ENCODE results near the gene MARCHF6.

Gene MARCHF6

GRCh38 chr5:10370931-10371330, 17.4 kb downstream of the MARCHF6 start:
- TF ChIP-seq POLR2AphosphoS5 (IDR thresholded peaks at IDR 0.05; ENCODE audit: low read depth, low read length), result no peak
- TF ChIP-seq FOXP2 (optimal IDR thresholded peaks at IDR 0.05; ENCODE audit: borderline replicate concordance, extremely low read depth, extremely low read length, insufficient read depth), result no peak
- TF ChIP-seq REST (IDR thresholded peaks at IDR 0.05; ENCODE audit: insufficient read depth in 1 of 2, low read depth in 2 of 2, low read length in 2 of 2), result no peak
- no peak for TF ChIP-seq TAF1 (IDR thresholded peaks at IDR 0.05; ENCODE audit: borderline replicate concordance, insufficient read depth, low read length)
- no peak for TF ChIP-seq SIN3A (IDR thresholded peaks at IDR 0.05; ENCODE audit: borderline replicate concordance, insufficient read depth, low read length)

GRCh38 chr5:10372726-10373709, 19.5 kb downstream of the MARCHF6 start:
- TF ChIP-seq POLR2AphosphoS5 (IDR thresholded peaks at IDR 0.05; ENCODE audit: low read depth, low read length), result no peak
- no peak for TF ChIP-seq TAF1 (IDR thresholded peaks at IDR 0.05; ENCODE audit: borderline replicate concordance, insufficient read depth, low read length)
- no peak for TF ChIP-seq SIN3A (IDR thresholded peaks at IDR 0.05; ENCODE audit: borderline replicate concordance, insufficient read depth, low read length)
- TF ChIP-seq REST (IDR thresholded peaks at IDR 0.05; ENCODE audit: insufficient read depth in 1 of 2, low read depth in 2 of 2, low read length in 2 of 2), result no peak
- no peak for TF ChIP-seq FOXP2 (optimal IDR thresholded peaks at IDR 0.05; ENCODE audit: borderline replicate concordance, extremely low read depth, extremely low read length, insufficient read depth)

- TF ChIP-seq TAF1 (IDR thresholded peaks at IDR 0.05; ENCODE audit: borderline replicate concordance, insufficient read depth, low read length) (no peak), SIN3A (IDR thresholded peaks at IDR 0.05; ENCODE audit: borderline replicate concordance, insufficient read depth, low read length) (no peak), FOXP2 (optimal IDR thresholded peaks at IDR 0.05; ENCODE audit: borderline replicate concordance, extremely low read depth, extremely low read length, insufficient read depth) (no peak), POLR2AphosphoS5 (IDR thresholded peaks at IDR 0.05; ENCODE audit: low read depth, low read length) (no peak), REST (IDR thresholded peaks at IDR 0.05; ENCODE audit: insufficient read depth in 1 of 2, low read depth in 2 of 2, low read length in 2 of 2) (no peak)
These were observed 20.8 kb downstream of the MARCHF6 start for GRCh38 chr5:10374046-10375022.

- TF ChIP-seq REST (IDR thresholded peaks at IDR 0.05; ENCODE audit: insufficient read depth in 1 of 2, low read depth in 2 of 2, low read length in 2 of 2) (no peak), POLR2AphosphoS5 (IDR thresholded peaks at IDR 0.05; ENCODE audit: low read depth, low read length) (no peak), TAF1 (IDR thresholded peaks at IDR 0.05; ENCODE audit: borderline replicate concordance, insufficient read depth, low read length) (no peak)
These were observed 23.0 kb downstream of the MARCHF6 start for GRCh38 chr5:10376544-10376943.
